ENCODE results near the gene C19orf38. TPM values are rescaled to one million over a fixed set of nuclear protein-coding genes. Genes with fewer than 3 reads are reported as not detected.

The C19orf38 gene
- total and polyA plus RNA-seq, 2 donors (not counting 1 experiment from before 2014, with no cell fraction given): 1.7 to 2.4 TPM

DNA sequence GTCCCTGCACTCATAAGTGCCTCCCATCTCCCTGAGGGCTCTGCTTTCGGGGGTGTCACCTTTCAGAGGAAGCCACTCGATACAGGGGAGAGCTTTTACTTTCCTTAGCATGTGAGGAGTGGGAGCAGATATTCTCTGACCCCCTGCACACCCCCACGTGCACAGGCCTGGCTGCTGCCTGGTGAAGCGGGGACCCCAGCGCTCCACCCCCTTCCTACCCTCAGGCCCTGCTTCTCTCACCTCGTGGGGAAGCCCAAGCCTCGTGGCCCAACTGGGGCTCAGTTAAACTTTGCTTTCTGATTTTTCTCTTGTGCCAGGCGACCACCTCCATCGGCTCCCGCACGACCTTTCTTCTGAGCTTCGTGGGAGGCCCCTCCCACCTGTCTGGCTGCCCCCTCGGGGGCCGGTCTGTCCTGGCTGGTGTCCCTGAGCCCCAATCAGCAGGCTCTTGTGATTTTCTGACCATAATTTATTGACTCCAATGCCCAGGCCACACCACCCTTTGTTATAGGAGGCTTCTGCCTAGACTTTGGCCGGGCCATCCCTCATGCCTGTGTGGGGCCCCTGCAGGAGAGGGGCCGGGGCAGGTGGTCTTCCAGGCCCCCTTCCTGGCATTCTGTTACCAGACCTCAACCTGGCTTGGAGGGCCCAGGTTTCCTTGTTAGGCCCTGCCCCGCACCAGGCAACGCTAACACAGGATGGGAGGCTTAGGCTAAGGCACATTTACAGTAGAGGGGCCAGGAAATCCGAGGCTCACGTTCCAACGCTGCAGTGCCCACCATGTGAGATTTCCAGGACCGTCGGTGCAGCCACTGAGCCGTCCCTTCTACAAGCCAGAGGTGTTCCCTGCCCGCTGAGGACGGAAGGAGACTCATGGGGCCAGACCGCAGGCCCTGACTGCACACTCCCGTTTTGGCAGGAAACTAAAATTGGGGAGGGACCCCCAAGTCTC, 16.0 kb upstream of the C19orf38 start:
- intact Hi-C loops (cut with micrococcal nuclease): no loop called here
- DNase-seq (no peak), ATAC-seq (ENCODE audit: low read depth) (no peak)
- Mint-ChIP-seq H3K27ac (no peak overlapping the region), H3K9me3 (ENCODE audit: insufficient read depth) (peaks cover 3% of the 10 kb centered on the region), H3K27me3 (no peaks in the 10 kb centered on the region), H3K4me1 (peaks cover 14% of the 10 kb centered on the region), H3K4me3 (no peak overlapping the region)
- POLR2A ChIA-PET: no interaction called here
- peaks cover 0 to 16% (median 9%) of the 10 kb centered on the region in 3 donors for H3K9me3 ChIP-seq (ENCODE audit: control extremely low read depth in 1 of 3, control insufficient read depth in 2 of 3, insufficient read depth in 1 of 3, low read length in 2 of 3)
- no peak overlapping the region for H3K9ac ChIP-seq (ENCODE audit: low read length)
- TF ChIP-seq EZH2 (IDR thresholded peaks at IDR 0.05; ENCODE audit: borderline replicate concordance, insufficient read depth, low read depth, low read length, poor library complexity, severe bottlenecking): no peak
- TF ChIP-seq, protein P1, sequence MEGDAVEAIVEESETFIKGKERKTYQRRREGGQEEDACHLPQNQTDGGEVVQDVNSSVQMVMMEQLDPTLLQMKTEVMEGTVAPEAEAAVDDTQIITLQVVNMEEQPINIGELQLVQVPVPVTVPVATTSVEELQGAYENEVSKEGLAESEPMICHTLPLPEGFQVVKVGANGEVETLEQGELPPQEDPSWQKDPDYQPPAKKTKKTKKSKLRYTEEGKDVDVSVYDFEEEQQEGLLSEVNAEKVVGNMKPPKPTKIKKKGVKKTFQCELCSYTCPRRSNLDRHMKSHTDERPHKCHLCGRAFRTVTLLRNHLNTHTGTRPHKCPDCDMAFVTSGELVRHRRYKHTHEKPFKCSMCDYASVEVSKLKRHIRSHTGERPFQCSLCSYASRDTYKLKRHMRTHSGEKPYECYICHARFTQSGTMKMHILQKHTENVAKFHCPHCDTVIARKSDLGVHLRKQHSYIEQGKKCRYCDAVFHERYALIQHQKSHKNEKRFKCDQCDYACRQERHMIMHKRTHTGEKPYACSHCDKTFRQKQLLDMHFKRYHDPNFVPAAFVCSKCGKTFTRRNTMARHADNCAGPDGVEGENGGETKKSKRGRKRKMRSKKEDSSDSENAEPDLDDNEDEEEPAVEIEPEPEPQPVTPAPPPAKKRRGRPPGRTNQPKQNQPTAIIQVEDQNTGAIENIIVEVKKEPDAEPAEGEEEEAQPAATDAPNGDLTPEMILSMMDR (IDR thresholded peaks at IDR 0.05): no peak
- H2AFZ ChIP-seq (ENCODE audit: insufficient read depth, low read depth, low read length, poor library complexity, severe bottlenecking): no peak overlapping the region
- H3K4me2 ChIP-seq (replicated peaks; ENCODE audit: low read depth, low read length, poor library complexity, severe bottlenecking): no peak overlapping the region
- H3K79me2 ChIP-seq (ENCODE audit: control insufficient read depth, insufficient read depth, low read length): no peaks in the 10 kb centered on the region
- CTCF ChIA-PET: no interaction called here
- 94% methylated on average over 26 of the region's 28 CpGs for WGBS (ENCODE audit: insufficient coverage)
- no peak overlapping the region for H3K27ac ChIP-seq (ENCODE audit: low read length in 2 of 2)
- peaks cover 0 to 26% of the 10 kb centered on the region in 2 experiments for H3K36me3 ChIP-seq (replicated peaks in 1 of 2; ENCODE audit: control extremely low read depth in 1 of 2, control insufficient read depth in 1 of 2, extremely low read depth in 1 of 2, insufficient read depth in 2 of 2, low read length in 1 of 2)
- H3K27me3 ChIP-seq (replicated peaks in 1 of 4; ENCODE audit: control extremely low read depth in 1 of 4, control insufficient read depth in 3 of 4, insufficient read depth in 4 of 4, low read length in 3 of 4): no peaks in the 10 kb centered on the region
- H3K4me3 ChIP-seq (ENCODE audit: control extremely low read depth in 1 of 5, extremely low read depth in 1 of 5, insufficient read depth in 1 of 5, low read depth in 2 of 5, low read length in 4 of 5): no peak overlapping the region
- H3K4me1 ChIP-seq (ENCODE audit: control insufficient read depth in 2 of 2, insufficient read depth in 2 of 2, low read length in 2 of 2): peaks cover 7 to 17% of the 10 kb centered on the region in 2 donors
- H4K20me1 ChIP-seq (ENCODE audit: control insufficient read depth, insufficient read depth, low read length, poor library complexity, severe bottlenecking): peaks cover 7% of the 10 kb centered on the region

DNA sequence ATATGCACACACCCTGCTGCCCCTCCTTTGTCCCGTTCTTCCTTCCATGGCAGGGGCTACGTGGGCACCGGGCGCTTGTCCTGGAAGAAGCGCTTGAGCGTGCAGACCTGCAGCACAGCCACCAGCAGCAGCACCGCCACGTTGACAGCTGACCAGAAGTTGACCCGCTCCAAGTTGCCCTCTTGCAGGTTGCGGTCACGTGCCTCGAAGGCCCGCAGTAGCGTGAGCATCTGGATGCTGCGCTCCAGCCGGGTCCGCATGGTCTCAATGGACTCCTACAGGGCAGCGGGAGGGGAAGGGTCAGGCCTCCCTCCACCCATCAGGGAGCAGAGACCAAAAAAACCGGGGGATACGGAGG, 15.3 kb upstream of the C19orf38 start:
- no peaks in the 10 kb centered on the region for H3K27me3 Mint-ChIP-seq
- WGBS (ENCODE audit: insufficient coverage): 94% methylated on average over 18 of the region's 20 CpGs
- no peak for DNase-seq
- H3K27ac Mint-ChIP-seq: peak overlapping the region; percentile 67
- intact Hi-C loops (cut with micrococcal nuclease): no loop called here
- peaks cover 0 to 25% of the 10 kb centered on the region in 2 experiments for H3K36me3 ChIP-seq (replicated peaks in 1 of 2; ENCODE audit: control extremely low read depth in 1 of 2, control insufficient read depth in 1 of 2, extremely low read depth in 1 of 2, insufficient read depth in 2 of 2, low read length in 1 of 2)
- CTCF ChIA-PET: interaction anchor here (5.0 kb wide), 1 partner anchor 33 kb away, joined by 62 read pairs; no protein-coding TSS in a partner anchor
- no peak overlapping the region for H3K9ac ChIP-seq (ENCODE audit: low read length)
- POLR2A ChIA-PET: no interaction called here
- no peak for ATAC-seq (ENCODE audit: low read depth)
- no peak overlapping the region for H2AFZ ChIP-seq (ENCODE audit: insufficient read depth, low read depth, low read length, poor library complexity, severe bottlenecking)
- no peaks in the 10 kb centered on the region for H3K27me3 ChIP-seq (replicated peaks in 1 of 4; ENCODE audit: control extremely low read depth in 1 of 4, control insufficient read depth in 3 of 4, insufficient read depth in 4 of 4, low read length in 3 of 4)
- no peak overlapping the region for H3K4me3 Mint-ChIP-seq
- H4K20me1 ChIP-seq (ENCODE audit: control insufficient read depth, insufficient read depth, low read length, poor library complexity, severe bottlenecking): peaks cover 7% of the 10 kb centered on the region
- H3K4me3 ChIP-seq (ENCODE audit: control extremely low read depth in 1 of 5, extremely low read depth in 1 of 5, insufficient read depth in 1 of 5, low read depth in 2 of 5, low read length in 4 of 5): no peak overlapping the region
- peaks cover 7 to 17% of the 10 kb centered on the region in 2 donors for H3K4me1 ChIP-seq (ENCODE audit: control insufficient read depth in 2 of 2, insufficient read depth in 2 of 2, low read length in 2 of 2)
- no peak overlapping the region for H3K4me2 ChIP-seq (replicated peaks; ENCODE audit: low read depth, low read length, poor library complexity, severe bottlenecking)
- peaks cover 3% of the 10 kb centered on the region for H3K9me3 Mint-ChIP-seq (ENCODE audit: insufficient read depth)
- H3K79me2 ChIP-seq (ENCODE audit: control insufficient read depth, insufficient read depth, low read length): no peaks in the 10 kb centered on the region
- TF ChIP-seq, protein P1 (IDR thresholded peaks at IDR 0.05): no peak
- no peak for TF ChIP-seq EZH2 (IDR thresholded peaks at IDR 0.05; ENCODE audit: borderline replicate concordance, insufficient read depth, low read depth, low read length, poor library complexity, severe bottlenecking)
- H3K27ac ChIP-seq (ENCODE audit: low read length in 2 of 2): no peak overlapping the region
- peaks cover 14% of the 10 kb centered on the region for H3K4me1 Mint-ChIP-seq
- peaks cover 0 to 21% (median 9%) of the 10 kb centered on the region in 3 donors for H3K9me3 ChIP-seq (ENCODE audit: control extremely low read depth in 1 of 3, control insufficient read depth in 2 of 3, insufficient read depth in 1 of 3, low read length in 2 of 3)
